IMR-90 (cell line): ENCODE measurements around the gene SYVN1. TPM values are rescaled to one million over a fixed set of nuclear protein-coding genes. Genes with fewer than 3 reads are reported as not detected.
"Not testable (repeated sequence)": the region's sequence is repeated elsewhere in the genome, so short reads cannot be mapped to it uniquely, and the experiment has no call there.

Source experiments
- ATAC-seq: fragments of 200-7000 bp; cut with Tn5 transposase; 2 replicates; pipeline ENCODE4 v1.9.1; 2020; ENCODE audit warnings: low read depth, mild to moderate bottlenecking, moderate library complexity
- BruUV-seq: library from RNA; stranded (reverse); fragments of 400-500 nt; replicated peaks from 2 replicates; lab custom pipeline; 2021; lab: Mats Ljungman, UMichigan
- CTCF ChIA-PET: fragments of 300-600 bp; formaldehyde crosslinking; extraction: SDS; loops from one replicate; lab custom pipeline; 2021; ENCODE audit warnings: antibody characterized with exemption; lab: Yijun Ruan, JAX
- POLR2A ChIA-PET: fragments of 300-600 bp; sonication (Branson Sonifier 250); formaldehyde crosslinking; loops from one replicate; lab custom pipeline; 2022; ENCODE audit warnings: antibody characterized with exemption; ENCODE audit not compliant: unreplicated experiment; lab: Charles Lee
- DNase-seq: peaks from one replicate; pipeline ENCODE4 v3.0.0; 2013
- H2AFZ ChIP-seq: replicated peaks from 2 replicates; pipeline ENCODE3; 2013; ENCODE audit warnings: low read length, mild to moderate bottlenecking; ENCODE audit not compliant: poor library complexity
- H2AK5ac ChIP-seq: 2 replicates; pipeline ENCODE4 v1.6.1; 2013; ENCODE audit warnings: low read depth, low read length, inconsistent platforms
- H2AK9ac ChIP-seq: replicated peaks from 2 replicates; pipeline ENCODE3; 2013; ENCODE audit warnings: mild to moderate bottlenecking, low read depth, low read length, moderate library complexity; ENCODE audit not compliant: poor library complexity
- H2BK120ac ChIP-seq: 2 replicates; pipeline ENCODE4 v1.6.1; 2013; ENCODE audit warnings: low read depth, low read length, inconsistent platforms
- H2BK15ac ChIP-seq: 3 replicates; pipeline ENCODE4 v1.6.1; 2013; ENCODE audit warnings: low read depth, low read length, inconsistent platforms
- H2BK20ac ChIP-seq: 2 replicates; pipeline ENCODE4 v1.6.1; 2013; ENCODE audit warnings: low read depth, mild to moderate bottlenecking, inconsistent platforms, low read length, moderate library complexity
- H2BK5ac ChIP-seq: 2 replicates; pipeline ENCODE4 v1.6.1; 2013; ENCODE audit warnings: mild to moderate bottlenecking, low read depth, low read length, inconsistent platforms; ENCODE audit not compliant: poor library complexity, severe bottlenecking
- H3K14ac ChIP-seq: replicated peaks from 2 replicates; pipeline ENCODE4 v1.6.1; 2013; ENCODE audit warnings: low read depth, low read length, inconsistent platforms
- H3K18ac ChIP-seq: 2 replicates; pipeline ENCODE4 v1.6.1; 2013; ENCODE audit warnings: low read depth, low read length, control low read depth
- H3K23ac ChIP-seq: 2 replicates; pipeline ENCODE4 v1.6.1; 2013; ENCODE audit warnings: low read depth, low read length, inconsistent platforms
- H3K27ac ChIP-seq: 2 replicates; pipeline ENCODE4 v1.5.1; 2013; ENCODE audit warnings: mild to moderate bottlenecking, control low read depth, low read length; ENCODE audit not compliant: insufficient read depth
- H3K27me3 ChIP-seq: 2 replicates; pipeline ENCODE4 v1.6.1; 2013; ENCODE audit warnings: low read length; ENCODE audit not compliant: control insufficient read depth, insufficient read depth
- H3K36me3 ChIP-seq: 2 replicates; pipeline ENCODE4 v1.6.1; 2013; ENCODE audit warnings: low read length, mixed read lengths; ENCODE audit not compliant: control insufficient read depth, insufficient read depth
- H3K4ac ChIP-seq: 2 replicates; pipeline ENCODE4 v1.6.1; 2013; ENCODE audit warnings: low read depth, low read length, inconsistent platforms
- H3K4me1 ChIP-seq: 2 replicates; pipeline ENCODE4 v1.6.1; 2013; ENCODE audit warnings: low read length, mixed read lengths; ENCODE audit not compliant: control insufficient read depth, insufficient read depth
- H3K4me2 ChIP-seq: 2 replicates; pipeline ENCODE4 v1.6.1; 2013; ENCODE audit warnings: low read depth, mild to moderate bottlenecking, control low read depth, low read length, moderate library complexity
- H3K4me3 ChIP-seq: 2 replicates; pipeline ENCODE4 v1.5.1; 2013; ENCODE audit warnings: low read depth, mild to moderate bottlenecking, control low read depth, low read length, moderate library complexity; ENCODE audit not compliant: insufficient read depth
- H3K56ac ChIP-seq: 2 replicates; pipeline ENCODE4 v1.6.1; 2013; ENCODE audit warnings: low read length, inconsistent platforms; ENCODE audit not compliant: insufficient read depth; ENCODE audit errors: extremely low read depth
- H3K79me1 ChIP-seq, 2 experiments: 2 replicates each; pipeline ENCODE4 v1.6.1; 2013; ENCODE audit warnings: low read length in 2 of 2, inconsistent platforms in 1 of 2, low read depth in 1 of 2
- H3K9ac ChIP-seq: 2 replicates; pipeline ENCODE4 v1.6.1; 2013; ENCODE audit warnings: low read depth, low read length, control low read depth
- H3K9me1 ChIP-seq: 2 replicates; pipeline ENCODE4 v1.6.1; 2013; ENCODE audit warnings: low read length, inconsistent platforms; ENCODE audit not compliant: insufficient read depth
- H3K9me3 ChIP-seq: 2 replicates; pipeline ENCODE4 v1.6.1; 2013; ENCODE audit warnings: low read length; ENCODE audit not compliant: control insufficient read depth, insufficient read depth
- H4K20me1 ChIP-seq: 2 replicates; pipeline ENCODE4 v1.6.1; 2013; ENCODE audit warnings: low read length, inconsistent platforms; ENCODE audit not compliant: insufficient read depth
- H4K5ac ChIP-seq: 2 replicates; pipeline ENCODE4 v1.6.1; 2013; ENCODE audit warnings: mild to moderate bottlenecking, low read depth, low read length, control low read depth
- H4K8ac ChIP-seq, 2 experiments: 2 replicates each; pipeline ENCODE4 v1.6.1; 2013; ENCODE audit warnings: low read depth in 2 of 2, low read length in 2 of 2, control low read depth in 1 of 2, inconsistent platforms in 1 of 2
- H4K91ac ChIP-seq: 2 replicates; pipeline ENCODE4 v1.6.1; 2013; ENCODE audit warnings: low read depth, low read length, inconsistent platforms; ENCODE audit not compliant: insufficient read depth
- WGBS, 2 experiments: methylation state at CpG; one replicate each; pipeline versions ENCODE4 v1.1.5 to v1.1.7; 2013; ENCODE audit warnings: missing lambda C conversion rate in 2 of 2; ENCODE audit not compliant: insufficient read length in 1 of 2; ENCODE audit errors: extremely low coverage in 2 of 2; 5-methylcytosine and 5-hydroxymethylcytosine counted together
- dilution Hi-C: fragments of 300-500 bp; cut with HindIII; formaldehyde crosslinking; loops from one replicate; pipeline ENCODE4 v1.14.3; 2018; ENCODE audit warnings: low sequenced_read_pairs; ENCODE audit not compliant: unreplicated experiment
- in situ Hi-C: fragments of 300-500 bp; cut with MboI; formaldehyde crosslinking; loops from 3 replicates; pipeline ENCODE4 v1.14.3; 2019; ENCODE audit warnings: low sequenced_read_pairs, inconsistent platforms, mixed read lengths
- intact Hi-C: fragments of 100-400 bp; cut with micrococcal nuclease; formaldehyde crosslinking; loops from 2 replicates; pipeline ENCODE4 v1.10.0; 2022
- polyA plus RNA-seq, 3 experiments: library from polyadenylated mRNA; depleted of rRNA; stranded (reverse); fragments of >200 nt; gene quantifications; 2 replicates each; pipeline ENCODE4 v1.2.3, GENCODE V29; 2012; ENCODE audit warnings: low replicate concordance in 1 of 3
- total RNA-seq: library from RNA; depleted of rRNA; stranded (reverse); fragments of >200 nt; gene quantifications from 2 replicates; pipeline ENCODE4 v1.2.3, GENCODE V29; 2012

The SYVN1 gene
- total and polyA plus RNA-seq, 2 of the 4 experiments (the other 2 are of a cell fraction), result 9.5 to 52.9 TPM

DNA sequence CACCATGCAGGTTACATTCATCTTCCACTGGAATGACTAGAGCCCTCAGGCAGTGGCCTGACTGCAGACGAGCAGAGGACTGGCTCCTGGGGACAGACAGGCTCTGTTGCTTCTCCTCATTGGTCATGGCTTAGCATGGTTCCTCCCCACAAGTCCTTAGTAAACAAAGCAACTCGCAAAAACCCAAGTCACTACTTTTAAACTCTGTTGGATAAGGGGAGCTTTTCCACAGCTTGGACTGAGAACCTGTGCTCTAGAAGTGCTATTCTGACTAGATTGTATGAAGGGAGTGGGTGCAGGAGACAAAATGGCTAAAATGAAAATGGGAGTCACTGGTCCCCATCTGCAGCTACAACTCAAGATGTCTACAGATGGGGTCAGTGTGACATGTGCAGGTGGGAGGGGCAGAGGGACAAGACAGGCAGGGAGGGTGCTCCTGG, 40.3 kb upstream of the SYVN1 start:
- H4K8ac ChIP-seq, BruUV-seq, CTCF ChIA-PET, H2BK15ac ChIP-seq, H3K23ac ChIP-seq, H4K20me1 ChIP-seq, H2AFZ ChIP-seq, dilution Hi-C loops, H2AK9ac ChIP-seq, H2AK5ac ChIP-seq, H3K36me3 ChIP-seq, H3K4me2 ChIP-seq, H3K9me3 ChIP-seq, H4K91ac ChIP-seq, intact Hi-C loops, H3K14ac ChIP-seq, H3K27ac ChIP-seq, H3K56ac ChIP-seq, ATAC-seq, H3K4ac ChIP-seq, H3K9me1 ChIP-seq, H2BK120ac ChIP-seq, H3K27me3 ChIP-seq, H3K4me3 ChIP-seq, POLR2A ChIA-PET, H3K18ac ChIP-seq, H3K9ac ChIP-seq, in situ Hi-C loops, H3K4me1 ChIP-seq, H2BK5ac ChIP-seq, H2BK20ac ChIP-seq, H4K5ac ChIP-seq: not testable (repeated sequence)
- no CpG with 5 or more reads among the region's 2 CpGs for WGBS, 2 experiments
- H3K79me1 ChIP-seq, result peaks cover 8 to 10% of the 10 kb centered on the region in 2 experiments; a peak in 2 of 4 replicates
- DNase-seq, result peak; percentile 17
